Measurements from ENCODE around the gene CHAF1B.

The CHAF1B gene

DNA sequence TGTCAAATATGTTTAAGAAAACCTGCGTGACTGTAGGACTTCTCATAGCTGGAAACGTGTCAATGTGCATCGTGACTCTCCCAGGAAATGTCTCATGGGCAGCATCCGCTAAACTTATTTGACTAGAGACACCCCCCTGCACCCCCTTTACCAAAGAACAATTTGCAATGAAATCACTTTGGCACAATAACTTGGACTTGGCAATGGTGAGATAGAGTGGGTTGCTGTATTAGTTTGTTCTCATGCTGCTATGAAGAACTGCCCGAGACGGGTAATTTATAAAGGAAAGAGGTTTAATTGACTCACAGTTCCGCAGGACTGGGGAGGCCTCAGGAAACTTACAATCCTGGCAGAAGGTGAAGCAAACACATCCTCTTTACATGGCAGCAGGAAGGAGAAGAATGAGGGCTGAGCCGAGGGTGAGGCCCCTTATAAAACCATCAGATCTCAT lies 80.9 kb downstream of the CHAF1B start:
- no peak overlapping the region for H3K27ac ChIP-seq (ENCODE audit: low read depth, low read length, poor library complexity, severe bottlenecking)
- H3K4me2 ChIP-seq (ENCODE audit: low read length), result no peak overlapping the region
- no peak for TF ChIP-seq EZH2 (IDR thresholded peaks at IDR 0.05; ENCODE audit: borderline replicate concordance, low read length)
- H3K4me3 ChIP-seq (ENCODE audit: low read depth, low read length, poor library complexity, severe bottlenecking), result no peak overlapping the region
- H3K27me3 ChIP-seq (ENCODE audit: insufficient read depth, low read length), result peaks cover 10% of the 10 kb centered on the region; the same call in 1 of the 2 replicates
- no peaks in the 10 kb centered on the region for H3K4me1 ChIP-seq (ENCODE audit: insufficient read depth, low read length, severe bottlenecking)
- no peaks in the 10 kb centered on the region for H3K36me3 ChIP-seq (ENCODE audit: insufficient read depth, low read length)
- H2AFZ ChIP-seq (ENCODE audit: low read length), result no peak overlapping the region
- H3K9me2 ChIP-seq (ENCODE audit: low read depth, low read length), result no peaks in the 10 kb centered on the region
- no peaks in the 10 kb centered on the region for H3K79me2 ChIP-seq (ENCODE audit: insufficient read depth, low read length)
- no peaks in the 10 kb centered on the region; the same call in 1 of the 2 replicates for H3F3A ChIP-seq (ENCODE audit: insufficient read depth, low read length)
- no peaks in the 10 kb centered on the region for H3K9me3 ChIP-seq (ENCODE audit: low read length)
- H4K20me1 ChIP-seq (ENCODE audit: insufficient read depth, low read length), result no peaks in the 10 kb centered on the region
- H3K9ac ChIP-seq (ENCODE audit: low read length), result no peak overlapping the region
